Measurements from ENCODE around the gene A4GNT.

Gene A4GNT

GRCh38 chr3:138078096-138078495, 54.1 kb downstream of the A4GNT start:
- no peak for DNase-seq
